HL-60 (cell line): Measurements from ENCODE around the gene FAM184A.
"Not testable (repeated sequence)": the region's sequence is repeated elsewhere in the genome, so short reads cannot be mapped to it uniquely, and the experiment has no call there.

Experiments used
- DNase-seq, 2 experiments: peaks; one replicate each; pipeline ENCODE4 v3.0.0-alpha.2; 2010 to 2020; ENCODE audit warnings: low read depth in 1 of 2, low spot score in 1 of 2
- H3K27ac ChIP-seq: fragments of 250-450 bp; sonication (Bioruptor Pico); replicated peaks from 2 replicates; pipeline ENCODE4 v1.5.1; 2020; ENCODE audit warnings: mild to moderate bottlenecking, moderate library complexity
- H3K27me3 ChIP-seq: fragments of 250-450 bp; sonication (Bioruptor Pico); 2 replicates; pipeline ENCODE4 v1.5.1; 2021; ENCODE audit warnings: mild to moderate bottlenecking, moderate library complexity; ENCODE audit not compliant: insufficient read depth, poor library complexity, severe bottlenecking
- H3K4me3 ChIP-seq: replicated peaks from 2 replicates; pipeline ENCODE4 v1.5.1; 2011; ENCODE audit warnings: mild to moderate bottlenecking, control low read depth, low read length; ENCODE audit not compliant: insufficient read depth
- GABPA ChIP-seq: IDR thresholded peaks from 2 replicates; pipeline ENCODE4 v1.6.1; 2012; ENCODE audit warnings: low read depth
- POLR2AphosphoS5 ChIP-seq: IDR thresholded peaks from 2 replicates; pipeline ENCODE4 v1.6.1; 2012; ENCODE audit warnings: low read depth
- SPI1 ChIP-seq: IDR thresholded peaks from 2 replicates; pipeline ENCODE4 v1.6.1; 2012; ENCODE audit warnings: low read depth, mild to moderate bottlenecking, borderline replicate concordance
- TF ChIP-seq, protein P1 (sequence below): IDR thresholded peaks from 2 replicates; pipeline ENCODE4 v1.6.1; 2012; ENCODE audit warnings: low read depth; ENCODE audit not compliant: insufficient replicate concordance
- TF ChIP-seq, protein P2 (sequence below): IDR thresholded peaks from one replicate; pipeline ENCODE4 v1.5.1; 2011; ENCODE audit warnings: low read length, control low read depth, inconsistent platforms; ENCODE audit not compliant: insufficient read depth

FAM184A gene

DNA sequence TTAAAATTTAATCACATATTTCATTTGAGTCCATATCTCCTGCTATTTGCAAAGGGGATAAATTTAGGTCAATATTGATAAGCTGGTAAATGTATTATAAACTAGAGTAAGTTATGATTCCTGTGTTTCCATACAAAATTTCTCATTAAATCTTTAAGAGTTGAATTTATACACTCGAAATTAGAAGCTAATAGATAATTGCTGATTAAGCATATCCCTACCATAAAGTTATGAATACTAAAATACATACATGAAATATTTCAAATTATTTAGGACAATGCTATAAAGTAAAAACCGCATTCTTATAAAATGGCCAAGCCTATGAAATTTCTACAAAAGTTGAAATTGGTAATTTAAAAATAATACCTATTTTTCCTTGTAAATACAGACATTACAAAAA, 71.5 kb downstream of the FAM184A start:
- H3K27me3 ChIP-seq = peaks cover 9% of the 10 kb centered on the region
- no peak overlapping the region for H3K4me3 ChIP-seq
- no peak overlapping the region for H3K27ac ChIP-seq
- TF ChIP-seq POLR2AphosphoS5 (no peak), GABPA (no peak), SPI1 (no peak)
- TF ChIP-seq, protein P1, sequence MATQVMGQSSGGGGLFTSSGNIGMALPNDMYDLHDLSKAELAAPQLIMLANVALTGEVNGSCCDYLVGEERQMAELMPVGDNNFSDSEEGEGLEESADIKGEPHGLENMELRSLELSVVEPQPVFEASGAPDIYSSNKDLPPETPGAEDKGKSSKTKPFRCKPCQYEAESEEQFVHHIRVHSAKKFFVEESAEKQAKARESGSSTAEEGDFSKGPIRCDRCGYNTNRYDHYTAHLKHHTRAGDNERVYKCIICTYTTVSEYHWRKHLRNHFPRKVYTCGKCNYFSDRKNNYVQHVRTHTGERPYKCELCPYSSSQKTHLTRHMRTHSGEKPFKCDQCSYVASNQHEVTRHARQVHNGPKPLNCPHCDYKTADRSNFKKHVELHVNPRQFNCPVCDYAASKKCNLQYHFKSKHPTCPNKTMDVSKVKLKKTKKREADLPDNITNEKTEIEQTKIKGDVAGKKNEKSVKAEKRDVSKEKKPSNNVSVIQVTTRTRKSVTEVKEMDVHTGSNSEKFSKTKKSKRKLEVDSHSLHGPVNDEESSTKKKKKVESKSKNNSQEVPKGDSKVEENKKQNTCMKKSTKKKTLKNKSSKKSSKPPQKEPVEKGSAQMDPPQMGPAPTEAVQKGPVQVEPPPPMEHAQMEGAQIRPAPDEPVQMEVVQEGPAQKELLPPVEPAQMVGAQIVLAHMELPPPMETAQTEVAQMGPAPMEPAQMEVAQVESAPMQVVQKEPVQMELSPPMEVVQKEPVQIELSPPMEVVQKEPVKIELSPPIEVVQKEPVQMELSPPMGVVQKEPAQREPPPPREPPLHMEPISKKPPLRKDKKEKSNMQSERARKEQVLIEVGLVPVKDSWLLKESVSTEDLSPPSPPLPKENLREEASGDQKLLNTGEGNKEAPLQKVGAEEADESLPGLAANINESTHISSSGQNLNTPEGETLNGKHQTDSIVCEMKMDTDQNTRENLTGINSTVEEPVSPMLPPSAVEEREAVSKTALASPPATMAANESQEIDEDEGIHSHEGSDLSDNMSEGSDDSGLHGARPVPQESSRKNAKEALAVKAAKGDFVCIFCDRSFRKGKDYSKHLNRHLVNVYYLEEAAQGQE = no peak
- TF ChIP-seq, protein P2, sequence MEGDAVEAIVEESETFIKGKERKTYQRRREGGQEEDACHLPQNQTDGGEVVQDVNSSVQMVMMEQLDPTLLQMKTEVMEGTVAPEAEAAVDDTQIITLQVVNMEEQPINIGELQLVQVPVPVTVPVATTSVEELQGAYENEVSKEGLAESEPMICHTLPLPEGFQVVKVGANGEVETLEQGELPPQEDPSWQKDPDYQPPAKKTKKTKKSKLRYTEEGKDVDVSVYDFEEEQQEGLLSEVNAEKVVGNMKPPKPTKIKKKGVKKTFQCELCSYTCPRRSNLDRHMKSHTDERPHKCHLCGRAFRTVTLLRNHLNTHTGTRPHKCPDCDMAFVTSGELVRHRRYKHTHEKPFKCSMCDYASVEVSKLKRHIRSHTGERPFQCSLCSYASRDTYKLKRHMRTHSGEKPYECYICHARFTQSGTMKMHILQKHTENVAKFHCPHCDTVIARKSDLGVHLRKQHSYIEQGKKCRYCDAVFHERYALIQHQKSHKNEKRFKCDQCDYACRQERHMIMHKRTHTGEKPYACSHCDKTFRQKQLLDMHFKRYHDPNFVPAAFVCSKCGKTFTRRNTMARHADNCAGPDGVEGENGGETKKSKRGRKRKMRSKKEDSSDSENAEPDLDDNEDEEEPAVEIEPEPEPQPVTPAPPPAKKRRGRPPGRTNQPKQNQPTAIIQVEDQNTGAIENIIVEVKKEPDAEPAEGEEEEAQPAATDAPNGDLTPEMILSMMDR = no peak
- DNase-seq = no peak

DNA sequence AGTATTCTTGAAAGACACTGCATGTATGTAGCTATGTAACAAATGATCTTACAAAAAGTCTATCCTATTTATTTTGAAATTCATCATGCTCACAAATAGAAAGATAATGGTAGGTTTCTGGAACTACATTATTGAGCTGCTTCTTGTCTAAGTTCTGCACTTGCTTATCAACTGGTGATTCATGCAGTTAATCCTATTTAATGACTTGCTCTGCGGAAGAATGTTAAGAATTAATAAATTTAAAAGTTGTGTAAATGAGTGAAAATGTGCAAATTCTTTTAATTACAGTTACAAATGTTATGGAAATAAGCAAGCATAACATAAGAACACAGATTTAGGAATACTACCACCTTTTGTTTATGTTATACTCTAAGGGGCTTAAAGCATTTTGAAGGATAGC, 76.4 kb downstream of the FAM184A start:
- H3K27ac ChIP-seq = no peak overlapping the region
- H3K4me3 ChIP-seq = no peak overlapping the region
- no peak for DNase-seq
- H3K27me3 ChIP-seq = peaks cover 2% of the 10 kb centered on the region
- TF ChIP-seq GABPA (no peak), SPI1 (no peak), POLR2AphosphoS5 (no peak)
- TF ChIP-seq, protein P2 = no peak
- TF ChIP-seq, protein P1 = no peak

DNA sequence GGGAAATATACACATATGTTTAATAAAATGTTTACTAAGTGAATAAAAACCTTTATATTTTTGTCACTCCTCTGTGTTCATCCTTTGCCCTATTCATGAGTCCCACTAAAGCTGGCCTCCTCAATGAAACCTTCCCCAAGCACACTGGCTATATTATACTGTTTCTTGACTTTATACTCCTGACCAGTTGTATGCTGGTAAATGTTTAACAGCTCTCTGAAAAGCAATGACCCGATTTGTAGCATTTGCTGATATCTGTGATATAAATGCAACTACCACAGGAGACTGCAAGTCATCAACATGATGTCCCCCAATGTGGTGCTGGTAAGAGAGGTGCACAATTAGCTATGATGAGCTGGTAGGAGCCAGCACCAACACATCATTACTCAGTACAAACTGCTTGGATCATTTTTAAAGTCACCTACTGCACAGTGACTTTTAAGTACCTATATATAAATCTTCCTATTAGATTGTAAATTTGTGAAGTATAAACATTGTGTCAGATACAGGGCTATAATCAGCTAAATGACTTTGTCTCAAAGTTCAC, 78.9 kb downstream of the FAM184A start:
- H3K27ac ChIP-seq = no peak overlapping the region
- TF ChIP-seq POLR2AphosphoS5 (no peak), GABPA (no peak), SPI1 (no peak)
- TF ChIP-seq, protein P1 = no peak
- TF ChIP-seq, protein P2 = no peak
- no peak overlapping the region for H3K4me3 ChIP-seq
- no peak for DNase-seq
- peaks cover 2% of the 10 kb centered on the region for H3K27me3 ChIP-seq

DNA sequence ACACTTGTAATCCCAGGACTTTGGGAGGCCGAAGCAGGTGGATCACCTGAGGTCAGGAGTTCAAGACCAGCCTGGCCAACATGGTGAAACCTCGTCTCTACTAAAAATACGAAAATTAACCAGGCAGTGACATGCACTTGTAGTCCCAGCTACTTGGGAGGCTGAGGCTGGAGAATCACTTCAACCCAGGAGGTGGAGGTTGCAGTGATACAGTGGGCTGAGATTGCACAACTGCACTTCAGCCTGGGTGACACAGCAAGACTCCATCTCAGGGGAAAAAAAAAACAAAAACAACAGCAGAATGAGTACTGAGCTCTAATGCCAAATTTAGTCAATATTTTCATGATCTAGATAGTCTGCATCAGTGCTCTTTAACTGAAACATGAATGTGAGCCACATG, 81.0 kb downstream of the FAM184A start:
- not testable (repeated sequence) for H3K27ac ChIP-seq, H3K4me3 ChIP-seq, DNase-seq, H3K27me3 ChIP-seq
